GM12875 (cell line): Measurements from ENCODE around the gene POU5F1.
A peak's percentile ranks its signal among the peaks of the same experiment; 100 is the strongest.

Experiments
- H3K4me3 ChIP-seq: one replicate; pipeline ENCODE4 v1.5.1; 2011; ENCODE audit warnings: low read depth, low read length, control low read depth
- CTCF ChIP-seq: IDR thresholded peaks from 2 replicates; pipeline ENCODE4 v1.5.1; 2011; ENCODE audit warnings: low read depth, mild to moderate bottlenecking, control low read depth, inconsistent platforms, low read length, moderate library complexity, borderline replicate concordance; ENCODE audit not compliant: insufficient read depth

POU5F1 gene

GRCh38 chr6:31163922-31164321 is 6.6 kb downstream of the POU5F1 start:
- TF ChIP-seq CTCF: no peak
- no peak overlapping the region for H3K4me3 ChIP-seq

- no peak overlapping the region for H3K4me3 ChIP-seq
- TF ChIP-seq CTCF: no peak
Measured at GRCh38 chr6:31162463-31163165, 7.9 kb downstream of the POU5F1 start.

- no peak overlapping the region for H3K4me3 ChIP-seq
- TF ChIP-seq CTCF: no peak
Measured at GRCh38 chr6:31161216-31162126, 9.0 kb downstream of the POU5F1 start.

- TF ChIP-seq CTCF: peak; percentile 38; the same call in 1 of the 2 replicates
- H3K4me3 ChIP-seq: peak overlapping the region; percentile 69
Measured at GRCh38 chr6:31158863-31159855, 11.3 kb downstream of the POU5F1 start.

- no peak for TF ChIP-seq CTCF
Measured at GRCh38 chr6:31158140-31158862, 12.2 kb downstream of the POU5F1 start, which contains the start of gene TCF19. Gene TCF19, plus strand, starts transcription at chr6:31158589. Its CDS starts 881 bp downstream, at chr6:31159470.

More at GRCh38 chr6:31158140-31158862, 12.2 kb downstream of the POU5F1 start, which contains the start of gene TCF19:
- peak within 1 kb of the TSS; percentile 69 for H3K4me3 ChIP-seq
